CD4-positive, alpha-beta memory T cell (primary cell): ENCODE data around the gene CTDSPL. TPM values are rescaled to one million over a fixed set of nuclear protein-coding genes. Genes with fewer than 3 reads are reported as not detected.

Experiments
- CTCF ChIA-PET: fragments of 350-600 bp; sonication (Branson Sonifier 250); formaldehyde crosslinking; loops from one replicate; lab custom pipeline; 2021; ENCODE audit warnings: inconsistent platforms; ENCODE audit not compliant: partially characterized antibody; lab: Charles Lee
- POLR2A ChIA-PET: fragments of 350-600 bp; sonication (Branson Sonifier 250); formaldehyde crosslinking; loops from one replicate; lab custom pipeline; 2021; ENCODE audit not compliant: partially characterized antibody; lab: Charles Lee
- DNase-seq, 5 donors: peaks; one replicate each; pipeline versions ENCODE4 v3.0.0 to v3.0.0-alpha.2; 2020 to 2022; ENCODE audit warnings: mixed read lengths in 1 of 5
- H3K27ac ChIP-seq: one replicate; pipeline ENCODE4 v1.7.0; 2013; ENCODE audit warnings: low read depth, low read length
- H3K27me3 ChIP-seq: 2 replicates; pipeline ENCODE4 v1.7.0; 2013; ENCODE audit warnings: mild to moderate bottlenecking, low read length, moderate library complexity; ENCODE audit not compliant: insufficient read depth
- H3K36me3 ChIP-seq: 2 replicates; pipeline ENCODE4 v1.7.0; 2013; ENCODE audit warnings: mild to moderate bottlenecking, low read length, moderate library complexity; ENCODE audit not compliant: insufficient read depth
- H3K4me1 ChIP-seq: 2 replicates; pipeline ENCODE4 v1.7.0; 2013; ENCODE audit warnings: mild to moderate bottlenecking, low read length, moderate library complexity; ENCODE audit not compliant: insufficient read depth
- H3K4me3 ChIP-seq, 2 donors: one replicate each; pipeline ENCODE4 v1.7.0; 2013; ENCODE audit warnings: low read length in 2 of 2, mild to moderate bottlenecking in 1 of 2
- H3K9me3 ChIP-seq, 2 donors: one replicate each; pipeline ENCODE4 v1.7.0; 2013; ENCODE audit warnings: low read length in 2 of 2, control low read depth in 1 of 2; ENCODE audit not compliant: control insufficient read depth in 1 of 2
- H3K27ac Mint-ChIP-seq, 7 donors: one replicate each; pipeline ENCODE4 v1.8.0; 2020 to 2021; ENCODE audit warnings: mixed read lengths in 7 of 7, mild to moderate bottlenecking in 6 of 7, inconsistent platforms in 3 of 7, moderate library complexity in 3 of 7
- H3K27me3 Mint-ChIP-seq, 2 donors: one replicate each; pipeline ENCODE4 v1.8.0; 2020 to 2021; ENCODE audit warnings: mixed read lengths in 2 of 2
- H3K36me3 Mint-ChIP-seq, 2 donors: one replicate each; pipeline ENCODE4 v1.8.0; 2020 to 2021; ENCODE audit warnings: mixed read lengths in 2 of 2, inconsistent platforms in 1 of 2, mild to moderate bottlenecking in 1 of 2
- H3K4me1 Mint-ChIP-seq, 4 donors: one replicate each; pipeline ENCODE4 v1.8.0; 2020 to 2021; ENCODE audit warnings: mixed read lengths in 4 of 4, mild to moderate bottlenecking in 1 of 4
- H3K4me3 Mint-ChIP-seq, 8 donors: one replicate each; pipeline ENCODE4 v1.8.0; 2020 to 2021; ENCODE audit warnings: mixed read lengths in 8 of 8, mild to moderate bottlenecking in 7 of 8, moderate library complexity in 6 of 8, inconsistent platforms in 3 of 8
- H3K9me3 Mint-ChIP-seq, 8 donors: one replicate each; pipeline ENCODE4 v1.8.0; 2020 to 2021; ENCODE audit warnings: mixed read lengths in 8 of 8, mild to moderate bottlenecking in 5 of 8, inconsistent platforms in 3 of 8, moderate library complexity in 1 of 8
- intact Hi-C: fragments of 100-400 bp; cut with micrococcal nuclease; formaldehyde crosslinking; loops from one replicate; pipeline ENCODE4 v1.15.1; 2023
- polyA plus RNA-seq, 2 donors: library from polyadenylated mRNA; unstranded; fragments of 300-500 nt; fragmentation: Illumina TruSeq; gene quantifications; one replicate each; pipeline ENCODE4 v1.2.3, GENCODE V29; 2021
- total RNA-seq, 2 experiments: library from RNA; stranded (reverse); gene quantifications; one replicate each; pipeline ENCODE4 v1.2.3, GENCODE V29; 2021

Gene CTDSPL
- total and polyA plus RNA-seq, 4 experiments from 2014 or later, result 0.08 to 0.73 (median 0.61) TPM; not detected in 1

GRCh38 chr3:37910671-37911400, 49.2 kb downstream of the CTDSPL start:
- Histone ChIP-seq H3K27me3 (no peaks in the 10 kb centered on the region), H3K9me3 (no peaks in the 10 kb centered on the region), H3K4me1 (peaks cover 19% of the 10 kb centered on the region), H3K36me3 (no peaks in the 10 kb centered on the region), H3K4me3 (no peak overlapping the region), H3K27ac (no peak overlapping the region)
- peaks cover 6 to 25% (median 16%) of the 10 kb centered on the region in 4 donors for H3K4me1 Mint-ChIP-seq
- H3K4me3 Mint-ChIP-seq, result no peak overlapping the region
- intact Hi-C loops, result no loop called here
- POLR2A ChIA-PET, result no interaction called here
- H3K9me3 Mint-ChIP-seq, result peaks cover 0 to 10% (median 6%) of the 10 kb centered on the region in 8 donors
- peaks cover 0 to 4% of the 10 kb centered on the region in 2 donors for H3K27me3 Mint-ChIP-seq
- H3K36me3 Mint-ChIP-seq, result no peaks in the 10 kb centered on the region
- no peak overlapping the region for H3K27ac Mint-ChIP-seq
- CTCF ChIA-PET, result interaction anchor here (0.5 to 1.2 kb wide), 3 partner anchors 56 to 58 kb away, joined by 3 to 6 read pairs (median 3); no protein-coding TSS in a partner anchor
- no peak for DNase-seq

DNA sequence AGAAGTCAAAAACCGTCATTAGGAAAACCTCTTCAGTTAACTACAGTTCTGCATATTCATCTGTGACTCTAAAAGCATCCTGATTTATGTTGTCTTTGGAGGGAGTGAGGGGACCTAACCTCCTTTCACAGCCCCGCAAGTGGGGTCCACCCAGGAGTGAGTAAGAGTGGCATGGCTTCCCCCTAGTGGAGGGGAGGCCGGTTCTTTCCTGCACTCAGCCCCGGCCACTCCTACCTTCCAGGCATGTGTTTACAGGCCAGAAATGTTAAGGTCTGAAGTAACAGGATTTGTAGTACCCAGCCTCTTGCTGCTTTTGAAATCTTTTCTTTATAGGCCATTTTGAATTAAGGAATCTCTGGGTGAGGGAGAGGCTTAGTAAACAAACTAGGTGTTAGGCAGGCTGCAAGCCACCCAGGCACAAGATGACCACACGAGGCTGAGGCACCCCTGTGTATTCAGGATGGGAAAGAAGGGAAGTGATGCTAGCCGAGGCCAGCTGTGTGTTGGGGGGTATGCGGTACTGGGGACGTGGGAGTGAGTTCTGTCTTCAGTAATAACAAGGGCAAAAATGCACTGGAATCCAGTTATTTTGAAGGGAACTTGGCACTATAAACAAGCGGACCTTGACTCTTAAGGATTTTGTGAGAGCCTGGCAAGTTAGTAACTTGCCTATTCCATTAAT, 50.5 kb downstream of the CTDSPL start:
- intact Hi-C loops, result no loop called here
- Mint-ChIP-seq H3K27me3 (peaks cover 0 to 2% of the 10 kb centered on the region in 2 donors), H3K4me1 (peaks cover 6 to 14% (median 7%) of the 10 kb centered on the region in 4 donors), H3K36me3 (no peaks in the 10 kb centered on the region), H3K4me3 (no peak overlapping the region), H3K9me3 (peaks cover 0 to 10% (median 6%) of the 10 kb centered on the region in 8 donors), H3K27ac (no peak overlapping the region)
- Histone ChIP-seq H3K27me3 (no peaks in the 10 kb centered on the region), H3K36me3 (no peaks in the 10 kb centered on the region), H3K9me3 (no peaks in the 10 kb centered on the region), H3K4me3 (no peak overlapping the region), H3K27ac (no peak overlapping the region), H3K4me1 (peaks cover 9% of the 10 kb centered on the region)
- POLR2A ChIA-PET, result no interaction called here
- DNase-seq, result no peak
- CTCF ChIA-PET, result no interaction called here

DNA sequence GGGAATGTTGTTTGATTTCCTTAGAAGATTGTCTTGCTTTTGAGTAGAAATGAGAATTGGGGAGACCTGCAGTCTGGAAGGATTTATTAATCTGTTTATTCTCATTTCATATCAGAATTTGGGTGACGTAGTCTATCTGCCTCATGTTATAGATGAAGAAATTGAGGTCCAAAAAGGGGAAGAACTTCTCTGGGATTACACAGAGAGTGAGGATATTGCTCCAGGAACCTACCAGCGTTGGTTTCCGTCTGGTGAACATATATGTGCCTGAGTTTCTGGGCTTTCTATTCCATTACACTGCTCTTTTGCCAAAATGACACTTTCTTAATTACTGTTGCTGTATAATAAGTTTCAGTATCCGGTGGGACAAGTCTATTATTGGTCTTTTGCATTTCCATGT, 51.8 kb downstream of the CTDSPL start:
- DNase-seq, result no peak
- no peak overlapping the region for H3K4me3 ChIP-seq
- no peaks in the 10 kb centered on the region for H3K36me3 Mint-ChIP-seq
- no peaks in the 10 kb centered on the region for H3K9me3 ChIP-seq
- intact Hi-C loops, result no loop called here
- H3K36me3 ChIP-seq, result no peaks in the 10 kb centered on the region
- H3K4me1 ChIP-seq, result no peaks in the 10 kb centered on the region
- H3K27me3 ChIP-seq, result no peaks in the 10 kb centered on the region
- H3K27ac Mint-ChIP-seq, result no peak overlapping the region
- no peak overlapping the region for H3K4me3 Mint-ChIP-seq
- CTCF ChIA-PET, result no interaction called here
- peaks cover 0 to 10% (median 6%) of the 10 kb centered on the region in 8 donors for H3K9me3 Mint-ChIP-seq
- H3K27ac ChIP-seq, result no peak overlapping the region
- POLR2A ChIA-PET, result no interaction called here
- H3K27me3 Mint-ChIP-seq, result no peaks in the 10 kb centered on the region
- peaks cover 0 to under 1% (median 0%) of the 10 kb centered on the region in 4 donors for H3K4me1 Mint-ChIP-seq

- ChIA-PET POLR2A (no interaction called here), CTCF (no interaction called here)
- Mint-ChIP-seq H3K27me3 (no peaks in the 10 kb centered on the region), H3K36me3 (no peaks in the 10 kb centered on the region), H3K27ac (no peak overlapping the region), H3K4me1 (no peaks in the 10 kb centered on the region), H3K4me3 (no peak overlapping the region), H3K9me3 (peaks cover 0 to 10% (median 6%) of the 10 kb centered on the region in 8 donors)
- Histone ChIP-seq H3K27me3 (no peaks in the 10 kb centered on the region), H3K9me3 (no peaks in the 10 kb centered on the region), H3K4me1 (no peaks in the 10 kb centered on the region), H3K4me3 (no peak overlapping the region), H3K27ac (no peak overlapping the region), H3K36me3 (no peaks in the 10 kb centered on the region)
- intact Hi-C loops, result no loop called here
- no peak for DNase-seq
These were observed 55.0 kb downstream of the CTDSPL start for GRCh38 chr3:37916685-37917084.

DNA sequence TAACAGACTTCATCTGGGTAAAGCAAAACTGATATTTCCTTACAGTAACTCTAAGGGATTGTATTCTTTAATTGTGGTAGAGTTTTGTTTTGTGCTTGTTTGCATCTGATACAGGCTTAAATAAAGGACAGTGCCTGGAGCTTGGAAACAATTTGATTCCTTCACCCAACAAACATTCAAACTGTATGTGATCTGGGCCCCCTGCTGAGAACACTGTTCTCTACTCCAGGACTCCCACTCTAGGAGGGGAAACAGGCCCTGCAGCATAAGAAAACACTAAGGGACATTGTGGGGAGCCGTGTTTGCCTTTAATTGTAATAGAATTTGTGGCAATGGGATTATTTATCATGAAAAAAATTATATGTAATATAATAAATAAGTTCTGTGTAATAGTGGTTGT, 56.9 kb downstream of the CTDSPL start:
- no peak overlapping the region for H3K27ac Mint-ChIP-seq
- POLR2A ChIA-PET, result no interaction called here
- H3K4me3 Mint-ChIP-seq, result no peak overlapping the region
- H3K36me3 Mint-ChIP-seq, result no peaks in the 10 kb centered on the region
- no peaks in the 10 kb centered on the region for H3K27me3 Mint-ChIP-seq
- Histone ChIP-seq H3K36me3 (no peaks in the 10 kb centered on the region), H3K9me3 (no peaks in the 10 kb centered on the region), H3K4me3 (no peak overlapping the region), H3K27ac (no peak overlapping the region), H3K27me3 (no peaks in the 10 kb centered on the region), H3K4me1 (no peaks in the 10 kb centered on the region)
- CTCF ChIA-PET, result no interaction called here
- peaks cover 0 to 10% (median 6%) of the 10 kb centered on the region in 8 donors for H3K9me3 Mint-ChIP-seq
- intact Hi-C loops, result no loop called here
- DNase-seq, result no peak
- no peaks in the 10 kb centered on the region for H3K4me1 Mint-ChIP-seq

DNA sequence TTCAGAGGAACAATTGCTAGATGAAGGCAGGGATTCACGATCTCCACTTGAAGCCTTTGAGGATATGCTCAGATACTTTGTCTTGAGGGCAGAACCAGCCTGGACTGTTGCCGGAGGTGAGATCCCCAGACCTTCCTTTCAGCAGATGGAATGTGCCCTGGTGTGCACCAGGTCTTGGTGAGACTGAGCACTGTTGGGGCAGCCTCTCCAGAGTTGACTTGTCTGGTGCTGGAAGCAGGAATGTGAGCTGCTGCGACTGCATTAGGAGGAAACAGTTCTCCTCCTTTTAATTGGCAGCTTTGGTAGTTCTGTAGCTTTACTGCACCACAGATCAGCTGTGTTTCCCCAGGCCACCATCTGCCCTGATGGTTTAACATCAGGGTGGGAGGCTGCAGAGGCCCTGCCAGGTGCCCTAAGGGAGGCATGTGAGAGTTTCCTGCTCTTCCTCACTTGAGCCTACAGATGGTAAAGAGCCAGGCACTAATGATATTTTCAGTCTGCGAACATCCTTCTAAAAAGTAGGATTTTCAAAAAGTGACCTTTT, 58.5 kb downstream of the CTDSPL start:
- intact Hi-C loops, result no loop called here
- Histone ChIP-seq H3K27ac (no peak overlapping the region), H3K27me3 (no peaks in the 10 kb centered on the region), H3K36me3 (no peaks in the 10 kb centered on the region), H3K4me1 (no peaks in the 10 kb centered on the region), H3K9me3 (no peaks in the 10 kb centered on the region), H3K4me3 (no peak overlapping the region)
- POLR2A ChIA-PET, result no interaction called here
- Mint-ChIP-seq H3K4me1 (no peaks in the 10 kb centered on the region), H3K27ac (no peak overlapping the region), H3K9me3 (peaks cover 0 to 6% (median 1%) of the 10 kb centered on the region in 8 donors), H3K27me3 (no peaks in the 10 kb centered on the region), H3K36me3 (no peaks in the 10 kb centered on the region), H3K4me3 (no peak overlapping the region)
- no peak for DNase-seq
- CTCF ChIA-PET, result no interaction called here

- no peak overlapping the region for H3K27ac ChIP-seq
- intact Hi-C loops, result no loop called here
- H3K36me3 Mint-ChIP-seq, result no peaks in the 10 kb centered on the region
- DNase-seq, result no peak
- no peaks in the 10 kb centered on the region for H3K36me3 ChIP-seq
- H3K4me3 ChIP-seq, result no peak overlapping the region
- no peaks in the 10 kb centered on the region for H3K9me3 ChIP-seq
- no peaks in the 10 kb centered on the region for H3K4me1 ChIP-seq
- peaks cover 1 to 2% of the 10 kb centered on the region in 2 donors for H3K27me3 Mint-ChIP-seq
- no peak overlapping the region for H3K4me3 Mint-ChIP-seq
- no peaks in the 10 kb centered on the region for H3K9me3 Mint-ChIP-seq
- no peak overlapping the region for H3K27ac Mint-ChIP-seq
- POLR2A ChIA-PET, result no interaction called here
- H3K4me1 Mint-ChIP-seq, result no peaks in the 10 kb centered on the region
- CTCF ChIA-PET, result no interaction called here
- H3K27me3 ChIP-seq, result no peaks in the 10 kb centered on the region
These were observed 59.3 kb downstream of the CTDSPL start for GRCh38 chr3:37921025-37921424.
